PFSK-1 (cell line): ENCODE measurements around the gene SLC43A2.

ENCODE experiments used
- FOXP2 ChIP-seq: optimal IDR thresholded peaks from 2 replicates; pipeline ENCODE3; 2011; ENCODE audit warnings: borderline replicate concordance, control low read depth, inconsistent platforms; ENCODE audit not compliant: insufficient read depth; ENCODE audit errors: extremely low read length, extremely low read depth
- POLR2AphosphoS5 ChIP-seq: IDR thresholded peaks from 2 replicates; pipeline ENCODE4 v1.6.1; 2012; ENCODE audit warnings: low read depth, mild to moderate bottlenecking, control low read depth, low read length, moderate library complexity
- SIN3A ChIP-seq: IDR thresholded peaks from 2 replicates; pipeline ENCODE4 v1.6.1; 2012; ENCODE audit warnings: mild to moderate bottlenecking, low read length, moderate library complexity, borderline replicate concordance; ENCODE audit not compliant: insufficient read depth
- TAF1 ChIP-seq: IDR thresholded peaks from 2 replicates; pipeline ENCODE4 v1.6.1; 2012; ENCODE audit warnings: low read length, control low read depth, borderline replicate concordance; ENCODE audit not compliant: insufficient read depth
- TF ChIP-seq, protein P1 (sequence below), 2 experiments: IDR thresholded peaks; 2 replicates each; pipeline versions ENCODE4 v1.6.1 to v1.8.0; 2011 to 2012; ENCODE audit warnings: low read depth in 2 of 2, low read length in 2 of 2, control low read depth in 1 of 2, inconsistent platforms in 1 of 2, mild to moderate bottlenecking in 1 of 2, moderate library complexity in 1 of 2; ENCODE audit not compliant: insufficient read depth in 1 of 2

SLC43A2 gene

DNA sequence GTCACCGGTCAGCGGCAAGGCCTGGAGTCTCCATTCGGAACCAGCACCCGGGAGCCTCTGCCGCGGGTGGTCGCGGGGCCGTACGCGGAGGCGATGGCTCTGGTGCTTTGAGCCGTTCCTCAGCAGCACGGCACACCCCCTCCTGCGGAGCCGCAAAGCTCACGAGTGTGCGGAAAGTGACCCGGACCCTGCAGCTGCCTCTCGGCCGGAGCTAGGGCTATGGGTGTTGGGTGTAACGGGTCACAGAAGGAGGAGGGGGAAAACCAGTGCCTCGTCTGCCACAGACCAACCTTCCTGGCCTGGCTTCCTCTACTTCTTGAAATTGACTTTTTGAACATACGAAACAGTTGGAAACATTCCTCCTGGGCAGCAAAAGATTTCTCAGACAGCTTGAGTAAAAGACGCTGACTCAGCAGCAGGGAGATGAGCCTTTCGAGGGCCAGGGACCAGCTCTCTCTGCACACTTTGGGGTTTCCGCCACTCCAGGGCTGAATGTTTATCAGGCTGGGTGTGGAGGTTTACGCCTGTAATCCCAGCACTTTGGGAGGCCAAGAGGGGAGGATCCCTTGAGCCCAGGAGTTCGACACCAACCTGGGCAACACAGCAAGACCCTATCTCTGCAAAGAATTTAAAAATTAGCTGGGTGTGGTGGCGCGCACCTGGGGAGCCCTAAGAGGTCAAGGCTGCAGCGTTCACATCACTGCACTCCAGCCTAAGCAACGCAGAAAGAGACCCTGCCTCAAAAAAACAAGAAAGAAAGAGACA, 39.6 kb downstream of the SLC43A2 start:
- TF ChIP-seq FOXP2: no peak
- no peak for TF ChIP-seq TAF1
- TF ChIP-seq, protein P1, sequence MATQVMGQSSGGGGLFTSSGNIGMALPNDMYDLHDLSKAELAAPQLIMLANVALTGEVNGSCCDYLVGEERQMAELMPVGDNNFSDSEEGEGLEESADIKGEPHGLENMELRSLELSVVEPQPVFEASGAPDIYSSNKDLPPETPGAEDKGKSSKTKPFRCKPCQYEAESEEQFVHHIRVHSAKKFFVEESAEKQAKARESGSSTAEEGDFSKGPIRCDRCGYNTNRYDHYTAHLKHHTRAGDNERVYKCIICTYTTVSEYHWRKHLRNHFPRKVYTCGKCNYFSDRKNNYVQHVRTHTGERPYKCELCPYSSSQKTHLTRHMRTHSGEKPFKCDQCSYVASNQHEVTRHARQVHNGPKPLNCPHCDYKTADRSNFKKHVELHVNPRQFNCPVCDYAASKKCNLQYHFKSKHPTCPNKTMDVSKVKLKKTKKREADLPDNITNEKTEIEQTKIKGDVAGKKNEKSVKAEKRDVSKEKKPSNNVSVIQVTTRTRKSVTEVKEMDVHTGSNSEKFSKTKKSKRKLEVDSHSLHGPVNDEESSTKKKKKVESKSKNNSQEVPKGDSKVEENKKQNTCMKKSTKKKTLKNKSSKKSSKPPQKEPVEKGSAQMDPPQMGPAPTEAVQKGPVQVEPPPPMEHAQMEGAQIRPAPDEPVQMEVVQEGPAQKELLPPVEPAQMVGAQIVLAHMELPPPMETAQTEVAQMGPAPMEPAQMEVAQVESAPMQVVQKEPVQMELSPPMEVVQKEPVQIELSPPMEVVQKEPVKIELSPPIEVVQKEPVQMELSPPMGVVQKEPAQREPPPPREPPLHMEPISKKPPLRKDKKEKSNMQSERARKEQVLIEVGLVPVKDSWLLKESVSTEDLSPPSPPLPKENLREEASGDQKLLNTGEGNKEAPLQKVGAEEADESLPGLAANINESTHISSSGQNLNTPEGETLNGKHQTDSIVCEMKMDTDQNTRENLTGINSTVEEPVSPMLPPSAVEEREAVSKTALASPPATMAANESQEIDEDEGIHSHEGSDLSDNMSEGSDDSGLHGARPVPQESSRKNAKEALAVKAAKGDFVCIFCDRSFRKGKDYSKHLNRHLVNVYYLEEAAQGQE (IDR thresholded peaks at IDR 0.05; ENCODE audit: insufficient read depth in 1 of 2, low read depth in 2 of 2, low read length in 2 of 2): no peak
- no peak for TF ChIP-seq POLR2AphosphoS5
- no peak for TF ChIP-seq SIN3A

DNA sequence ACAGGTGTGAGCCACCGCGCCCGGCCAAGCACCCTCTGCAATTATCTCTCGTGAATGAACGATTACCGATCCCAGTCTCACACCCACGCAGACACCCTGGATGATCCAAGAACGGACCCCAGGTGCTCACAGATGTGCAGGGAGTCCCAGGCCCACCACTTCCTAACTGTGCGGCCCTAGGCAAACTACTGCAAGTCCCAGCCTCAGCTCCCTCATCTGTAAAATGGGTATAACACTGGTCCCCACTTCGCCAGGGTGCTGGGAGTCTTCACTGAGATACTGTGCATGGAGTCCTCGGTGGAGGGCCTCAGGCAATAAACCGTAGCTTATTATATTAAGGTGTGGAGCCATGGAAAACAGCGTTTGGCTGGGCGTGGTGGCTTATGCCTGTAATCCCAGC, 44.5 kb downstream of the SLC43A2 start:
- TF ChIP-seq POLR2AphosphoS5: no peak
- no peak for TF ChIP-seq FOXP2
- TF ChIP-seq, protein P1 (IDR thresholded peaks at IDR 0.05; ENCODE audit: insufficient read depth in 1 of 2, low read depth in 2 of 2, low read length in 2 of 2): no peak
- no peak for TF ChIP-seq SIN3A
- TF ChIP-seq TAF1: no peak

DNA sequence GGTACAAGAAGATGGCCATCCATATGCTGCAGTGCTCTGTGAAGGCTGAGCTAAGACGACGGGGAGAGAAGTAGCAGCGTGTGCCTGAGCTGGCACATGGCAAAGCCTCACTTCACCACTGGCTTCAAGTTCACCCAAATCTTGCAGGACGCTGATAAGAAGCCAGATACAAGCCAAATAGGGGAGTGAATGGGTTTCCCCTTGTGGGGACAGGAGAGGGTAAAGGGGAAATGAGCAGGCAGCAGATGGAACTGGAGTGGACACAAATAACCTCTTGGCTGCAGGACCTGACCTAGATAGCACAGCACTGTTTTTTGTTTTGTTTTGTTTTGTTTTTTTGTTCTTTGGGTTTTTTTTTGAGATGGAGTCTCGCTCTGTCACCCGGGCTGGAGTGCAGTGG, 45.1 kb downstream of the SLC43A2 start:
- no peak for TF ChIP-seq FOXP2
- TF ChIP-seq TAF1: no peak
- no peak for TF ChIP-seq SIN3A

DNA sequence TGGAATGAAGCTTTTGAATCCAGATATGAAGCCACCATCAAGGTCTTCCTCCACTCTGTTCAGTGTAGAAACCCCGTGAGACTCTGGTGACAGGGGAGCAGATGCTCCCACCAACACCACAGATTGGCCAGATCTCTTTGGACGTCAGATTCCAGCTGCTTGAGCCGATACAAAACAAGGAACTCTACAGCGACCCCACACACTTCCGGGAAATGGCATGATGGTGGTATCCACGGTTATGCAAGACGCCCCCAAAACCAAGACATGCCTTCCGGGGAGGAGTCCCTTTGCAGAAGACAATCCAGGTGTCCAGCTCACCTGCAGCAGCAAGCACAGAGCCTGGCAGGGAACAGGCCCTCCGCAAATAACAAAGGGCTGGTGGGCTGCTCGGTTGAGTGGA, 46.3 kb downstream of the SLC43A2 start:
- TF ChIP-seq, protein P1 (IDR thresholded peaks at IDR 0.05; ENCODE audit: insufficient read depth in 1 of 2, low read depth in 2 of 2, low read length in 2 of 2): no peak
- no peak for TF ChIP-seq FOXP2
- no peak for TF ChIP-seq POLR2AphosphoS5
- no peak for TF ChIP-seq TAF1
- no peak for TF ChIP-seq SIN3A

DNA sequence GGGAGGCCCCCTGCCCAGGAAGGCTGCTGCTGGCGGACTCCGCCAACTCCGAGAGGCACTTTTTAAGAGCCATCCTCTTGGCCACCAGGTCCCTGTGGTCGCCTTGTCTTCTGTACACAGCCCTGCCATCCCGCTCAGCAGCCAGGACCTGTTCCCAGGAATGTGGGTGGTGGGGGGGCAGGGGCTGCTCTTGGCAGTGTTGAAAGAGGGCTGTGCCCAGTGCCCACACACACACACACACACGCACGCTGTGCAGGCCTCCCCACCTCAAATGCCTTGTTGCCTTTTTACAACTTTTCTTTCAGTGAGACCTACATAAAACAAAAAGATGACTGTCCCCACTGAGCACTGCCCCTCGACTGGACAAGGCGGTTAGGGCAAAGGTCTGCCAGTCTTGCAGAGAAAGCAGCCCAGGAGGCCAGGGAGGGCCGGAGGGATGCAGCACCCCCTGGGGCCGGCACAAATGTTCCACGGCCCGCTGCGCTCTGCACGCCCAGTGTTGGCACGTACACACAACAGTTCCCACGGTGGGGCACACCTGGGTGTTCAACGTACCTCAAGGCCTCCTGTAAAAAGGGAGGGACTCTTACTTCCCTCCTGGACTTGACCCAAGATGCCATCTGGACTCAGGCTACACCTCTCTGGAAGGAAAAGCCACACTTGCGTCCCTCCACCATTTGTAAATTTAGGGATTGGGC, 47.5 kb downstream of the SLC43A2 start:
- TF ChIP-seq TAF1: no peak
- TF ChIP-seq POLR2AphosphoS5: no peak
- no peak for TF ChIP-seq FOXP2
- TF ChIP-seq SIN3A: no peak
- TF ChIP-seq, protein P1 (IDR thresholded peaks at IDR 0.05; ENCODE audit: insufficient read depth in 1 of 2, low read depth in 2 of 2, low read length in 2 of 2): no peak
